ENCODE data around the gene TNPO3. TPM values are rescaled to one million over a fixed set of nuclear protein-coding genes. Genes with fewer than 3 reads are reported as not detected.

TNPO3 gene
- total RNA-seq, 1 donor from 2014 or later = 52.3 TPM

GRCh38 chr7:128931965-128932861, 122.7 kb downstream of the TNPO3 start:
- no peaks in the 10 kb centered on the region for H3K9me3 Mint-ChIP-seq
- peaks cover 5% of the 10 kb centered on the region for H3K4me1 Mint-ChIP-seq (ENCODE audit: unreplicated experiment)
- H3K36me3 Mint-ChIP-seq = no peaks in the 10 kb centered on the region
- H3K27ac Mint-ChIP-seq = no peak overlapping the region
- H3K4me3 Mint-ChIP-seq = no peak overlapping the region
- DNase-seq (ENCODE audit: extremely low spot score, unreplicated experiment) = peak; percentile 59
- H3K27me3 Mint-ChIP-seq = peaks cover 30% of the 10 kb centered on the region
- TF ChIP-seq CTCF (conservative IDR thresholded peaks at IDR 0.05) = no peak

GRCh38 chr7:128931190-128931798, 123.6 kb downstream of the TNPO3 start:
- no peak for TF ChIP-seq CTCF (conservative IDR thresholded peaks at IDR 0.05)
- Mint-ChIP-seq H3K27ac (no peak overlapping the region), H3K9me3 (no peaks in the 10 kb centered on the region), H3K4me1 (ENCODE audit: unreplicated experiment) (no peaks in the 10 kb centered on the region), H3K27me3 (peaks cover 22% of the 10 kb centered on the region), H3K4me3 (no peak overlapping the region), H3K36me3 (no peaks in the 10 kb centered on the region)
- DNase-seq (ENCODE audit: extremely low spot score, unreplicated experiment) = peak; percentile 58

GRCh38 chr7:128928882-128929788, 125.8 kb downstream of the TNPO3 start:
- no peaks in the 10 kb centered on the region for H3K9me3 Mint-ChIP-seq
- no peak overlapping the region for H3K4me3 Mint-ChIP-seq
- no peak for TF ChIP-seq CTCF (conservative IDR thresholded peaks at IDR 0.05)
- H3K27ac Mint-ChIP-seq = no peak overlapping the region
- no peaks in the 10 kb centered on the region for H3K4me1 Mint-ChIP-seq (ENCODE audit: unreplicated experiment)
- peaks cover 18% of the 10 kb centered on the region for H3K27me3 Mint-ChIP-seq
- H3K36me3 Mint-ChIP-seq = no peaks in the 10 kb centered on the region
- no peak for DNase-seq (ENCODE audit: extremely low spot score, unreplicated experiment)

- H3K27me3 Mint-ChIP-seq = peaks cover 18% of the 10 kb centered on the region
- no peak for TF ChIP-seq CTCF (conservative IDR thresholded peaks at IDR 0.05)
- DNase-seq (ENCODE audit: extremely low spot score, unreplicated experiment) = no peak
- no peaks in the 10 kb centered on the region for H3K4me1 Mint-ChIP-seq (ENCODE audit: unreplicated experiment)
- no peak overlapping the region for H3K27ac Mint-ChIP-seq
- no peaks in the 10 kb centered on the region for H3K9me3 Mint-ChIP-seq
- no peaks in the 10 kb centered on the region for H3K36me3 Mint-ChIP-seq
- H3K4me3 Mint-ChIP-seq = no peak overlapping the region
Measured at GRCh38 chr7:128928159-128928813, 126.6 kb downstream of the TNPO3 start.
